ENCODE data around the gene MED27.

Gene MED27

GRCh38 chr9:132040246-132040645 lies 39.4 kb downstream of the MED27 start:
- DNase-seq (ENCODE audit: low read depth, low spot score): no peak
- H3K4me3 ChIP-seq (ENCODE audit: low read depth, low read length): no peak overlapping the region
- in situ Hi-C loops (cut with HindIII; ENCODE audit: low sequenced_read_pairs): no loop called here
- no peak for TF ChIP-seq CTCF (IDR thresholded peaks at IDR 0.05; ENCODE audit: low read depth, low read length)

GRCh38 chr9:132039284-132039683 lies 40.4 kb downstream of the MED27 start:
- DNase-seq (ENCODE audit: low read depth, low spot score): no peak
- in situ Hi-C loops (cut with HindIII; ENCODE audit: low sequenced_read_pairs): no loop called here

GRCh38 chr9:132037458-132037857 lies 42.2 kb downstream of the MED27 start:
- DNase-seq (ENCODE audit: low read depth, low spot score): no peak
- in situ Hi-C loops (cut with HindIII; ENCODE audit: low sequenced_read_pairs): no loop called here
- no peak overlapping the region for H3K4me3 ChIP-seq (ENCODE audit: low read depth, low read length)
- TF ChIP-seq CTCF (IDR thresholded peaks at IDR 0.05; ENCODE audit: low read depth, low read length): no peak

More at GRCh38 chr9:132039284-132039683, 40.4 kb downstream of the MED27 start:
- no peak for TF ChIP-seq CTCF (IDR thresholded peaks at IDR 0.05; ENCODE audit: low read depth, low read length)
- no peak overlapping the region for H3K4me3 ChIP-seq (ENCODE audit: low read depth, low read length)

- DNase-seq (ENCODE audit: low read depth, low spot score): no peak
- no peak for TF ChIP-seq CTCF (IDR thresholded peaks at IDR 0.05; ENCODE audit: low read depth, low read length)
- H3K4me3 ChIP-seq (ENCODE audit: low read depth, low read length): no peak overlapping the region
- in situ Hi-C loops (cut with HindIII; ENCODE audit: low sequenced_read_pairs): no loop called here
These were observed 43.1 kb downstream of the MED27 start for GRCh38 chr9:132036521-132036920.

- no peak for TF ChIP-seq CTCF (IDR thresholded peaks at IDR 0.05; ENCODE audit: low read depth, low read length)
- no peak overlapping the region for H3K4me3 ChIP-seq (ENCODE audit: low read depth, low read length)
- DNase-seq (ENCODE audit: low read depth, low spot score): no peak
- in situ Hi-C loops (cut with HindIII; ENCODE audit: low sequenced_read_pairs): no loop called here
These were observed 44.0 kb downstream of the MED27 start for GRCh38 chr9:132035679-132036078.

- no peak for DNase-seq (ENCODE audit: low read depth, low spot score)
- no peak overlapping the region for H3K4me3 ChIP-seq (ENCODE audit: low read depth, low read length)
- in situ Hi-C loops (cut with HindIII; ENCODE audit: low sequenced_read_pairs): no loop called here
- no peak for TF ChIP-seq CTCF (IDR thresholded peaks at IDR 0.05; ENCODE audit: low read depth, low read length)
These were observed 47.3 kb downstream of the MED27 start for GRCh38 chr9:132032238-132032950.
